SK-N-MC (cell line): ENCODE results near the gene MT2A.

Experiments used
- EZH2 ChIP-seq: fragments of 200-600 bp; sonication (generic); IDR thresholded peaks from one replicate; pipeline ENCODE4 v1.6.1; 2017; ENCODE audit warnings: antibody characterized with exemption
- FOXP2 ChIP-seq: optimal IDR thresholded peaks from 2 replicates; pipeline ENCODE3; 2011; ENCODE audit warnings: mild to moderate bottlenecking, moderate library complexity; ENCODE audit not compliant: insufficient read depth; ENCODE audit errors: extremely low read length, control extremely low read depth
- POLR2AphosphoS5 ChIP-seq: IDR thresholded peaks from 2 replicates; pipeline ENCODE4 v1.6.1; 2012; ENCODE audit warnings: mild to moderate bottlenecking, low read depth, low read length, borderline replicate concordance

GRCh38 chr16:56632156-56632847 is 23.9 kb downstream of the MT2A start, which contains the start of gene MT1M:
- no peak for TF ChIP-seq POLR2AphosphoS5
- no peak for TF ChIP-seq EZH2
- TF ChIP-seq FOXP2 = no peak
